ENCODE data around the gene CSF2. TPM values are rescaled to one million over a fixed set of nuclear protein-coding genes. Genes with fewer than 3 reads are reported as not detected.

Gene CSF2
- total RNA-seq (2021; ENCODE audit: unreplicated experiment): 0.30 TPM
- 0.08 TPM in 1 of 2 replicates, not detected in the other for polyA plus RNA-seq (2012)
- Bru-seq, nascent RNA: percentile 23 among the genes with signal in this experiment
- percentile 21 among the genes with signal in this experiment for BruChase-seq, experiment 1, labeled RNA remaining after a 6-hour chase
- BruChase-seq, experiment 2, labeled RNA remaining after a 2-hour chase: percentile 20 among the genes with signal in this experiment
- long read RNA-seq: 0 reads

DNA sequence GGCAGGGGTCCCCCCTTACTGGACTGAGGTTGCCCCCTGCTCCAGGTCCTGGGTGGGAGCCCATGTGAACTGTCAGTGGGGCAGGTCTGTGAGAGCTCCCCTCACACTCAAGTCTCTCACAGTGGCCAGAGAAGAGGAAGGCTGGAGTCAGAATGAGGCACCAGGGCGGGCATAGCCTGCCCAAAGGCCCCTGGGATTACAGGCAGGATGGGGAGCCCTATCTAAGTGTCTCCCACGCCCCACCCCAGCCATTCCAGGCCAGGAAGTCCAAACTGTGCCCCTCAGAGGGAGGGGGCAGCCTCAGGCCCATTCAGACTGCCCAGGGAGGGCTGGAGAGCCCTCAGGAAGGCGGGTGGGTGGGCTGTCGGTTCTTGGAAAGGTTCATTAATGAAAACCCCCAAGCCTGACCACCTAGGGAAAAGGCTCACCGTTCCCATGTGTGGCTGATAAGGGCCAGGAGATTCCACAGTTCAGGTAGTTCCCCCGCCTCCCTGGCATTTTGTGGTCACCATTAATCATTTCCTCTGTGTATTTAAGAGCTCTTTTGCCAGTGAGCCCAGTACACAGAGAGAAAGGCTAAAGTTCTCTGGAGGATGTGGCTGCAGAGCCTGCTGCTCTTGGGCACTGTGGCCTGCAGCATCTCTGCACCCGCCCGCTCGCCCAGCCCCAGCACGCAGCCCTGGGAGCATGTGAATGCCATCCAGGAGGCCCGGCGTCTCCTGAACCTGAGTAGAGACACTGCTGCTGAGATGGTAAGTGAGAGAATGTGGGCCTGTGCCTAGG is at the start of gene CSF2:
CSF2 (plus strand) TSS at position 559 of the 783 bp plus-strand sequence; CDS start at position 594, 35 bp downstream.
- Histone ChIP-seq H3K9me3 (ENCODE audit: control insufficient read depth in 1 of 2, insufficient read depth in 1 of 2, low read depth in 1 of 2, low read length in 2 of 2) (no peaks in the 10 kb centered on the region), H4K20me1 (ENCODE audit: insufficient read depth) (no peaks in the 10 kb centered on the region), H3K4me3 (replicated peaks in 1 of 2; ENCODE audit: low read depth in 1 of 2, low read length in 2 of 2) (no peak within 1 kb of the TSS), H2AFZ (ENCODE audit: low read depth, low read length, poor library complexity, severe bottlenecking) (peak within 1 kb of the TSS; percentile 9), H3K4me2 (ENCODE audit: low read length) (peak within 1 kb of the TSS; percentile 62), H3K27me3 (ENCODE audit: insufficient read depth, low read length) (no peaks in the 10 kb centered on the region), H3K36me3 (ENCODE audit: control insufficient read depth in 1 of 2, insufficient read depth in 2 of 2, low read length in 2 of 2) (no peaks in the 10 kb centered on the region), H3K79me2 (ENCODE audit: insufficient read depth, low read length) (no peaks in the 10 kb centered on the region), H3K27ac (ENCODE audit: low read depth, low read length) (no peak within 1 kb of the TSS; the same call in 1 of the 2 replicates), H3K4me1 (ENCODE audit: control insufficient read depth in 1 of 2, insufficient read depth in 2 of 2, low read length in 2 of 2) (peaks cover 16 to 29% of the 10 kb centered on the region in 2 experiments), H3K9me2 (ENCODE audit: insufficient read depth) (no peaks in the 10 kb centered on the region), H3K9ac (ENCODE audit: low read length) (no peak within 1 kb of the TSS)
- DNase-seq (ENCODE audit: low read depth, low spot score) (no peak), ATAC-seq (peak; percentile 30; the same call in 1 of the 2 replicates)
- intact Hi-C loops (cut with micrococcal nuclease): no loop called here
- ChIA-PET POLR2A (no interaction called here), RAD21 (ENCODE audit: low non-redundant PET in 1 of 2, low total read pairs in 2 of 2, uncharacterized antibody in 2 of 2, unreplicated experiment in 2 of 2) (no interaction called here), CTCF (interaction anchor here (2.1 kb wide), 1 partner anchor 11 kb away, joined by 7 read pairs; no protein-coding TSS in a partner anchor)
- no TSS peak for BruUV-seq (replicated peaks)
- TF ChIP-seq SRF (IDR thresholded peaks at IDR 0.05; ENCODE audit: low read depth) (no peak), FOSL1 (IDR thresholded peaks at IDR 0.05; ENCODE audit: low read depth) (no peak), ELF1 (IDR thresholded peaks at IDR 0.05; ENCODE audit: borderline replicate concordance, low read depth) (no peak)
- TF ChIP-seq, protein P1, sequence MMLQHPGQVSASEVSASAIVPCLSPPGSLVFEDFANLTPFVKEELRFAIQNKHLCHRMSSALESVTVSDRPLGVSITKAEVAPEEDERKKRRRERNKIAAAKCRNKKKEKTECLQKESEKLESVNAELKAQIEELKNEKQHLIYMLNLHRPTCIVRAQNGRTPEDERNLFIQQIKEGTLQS (IDR thresholded peaks at IDR 0.05): no peak

- TF ChIP-seq SP1 (IDR thresholded peaks at IDR 0.05; ENCODE audit: low read depth): no peak
- TF ChIP-seq CEBPB (IDR thresholded peaks at IDR 0.05; ENCODE audit: low read depth): no peak
- no peak for TF ChIP-seq POLR2AphosphoS5 (IDR thresholded peaks at IDR 0.05; ENCODE audit: low read depth, low read length)
- TF ChIP-seq, protein P2, sequence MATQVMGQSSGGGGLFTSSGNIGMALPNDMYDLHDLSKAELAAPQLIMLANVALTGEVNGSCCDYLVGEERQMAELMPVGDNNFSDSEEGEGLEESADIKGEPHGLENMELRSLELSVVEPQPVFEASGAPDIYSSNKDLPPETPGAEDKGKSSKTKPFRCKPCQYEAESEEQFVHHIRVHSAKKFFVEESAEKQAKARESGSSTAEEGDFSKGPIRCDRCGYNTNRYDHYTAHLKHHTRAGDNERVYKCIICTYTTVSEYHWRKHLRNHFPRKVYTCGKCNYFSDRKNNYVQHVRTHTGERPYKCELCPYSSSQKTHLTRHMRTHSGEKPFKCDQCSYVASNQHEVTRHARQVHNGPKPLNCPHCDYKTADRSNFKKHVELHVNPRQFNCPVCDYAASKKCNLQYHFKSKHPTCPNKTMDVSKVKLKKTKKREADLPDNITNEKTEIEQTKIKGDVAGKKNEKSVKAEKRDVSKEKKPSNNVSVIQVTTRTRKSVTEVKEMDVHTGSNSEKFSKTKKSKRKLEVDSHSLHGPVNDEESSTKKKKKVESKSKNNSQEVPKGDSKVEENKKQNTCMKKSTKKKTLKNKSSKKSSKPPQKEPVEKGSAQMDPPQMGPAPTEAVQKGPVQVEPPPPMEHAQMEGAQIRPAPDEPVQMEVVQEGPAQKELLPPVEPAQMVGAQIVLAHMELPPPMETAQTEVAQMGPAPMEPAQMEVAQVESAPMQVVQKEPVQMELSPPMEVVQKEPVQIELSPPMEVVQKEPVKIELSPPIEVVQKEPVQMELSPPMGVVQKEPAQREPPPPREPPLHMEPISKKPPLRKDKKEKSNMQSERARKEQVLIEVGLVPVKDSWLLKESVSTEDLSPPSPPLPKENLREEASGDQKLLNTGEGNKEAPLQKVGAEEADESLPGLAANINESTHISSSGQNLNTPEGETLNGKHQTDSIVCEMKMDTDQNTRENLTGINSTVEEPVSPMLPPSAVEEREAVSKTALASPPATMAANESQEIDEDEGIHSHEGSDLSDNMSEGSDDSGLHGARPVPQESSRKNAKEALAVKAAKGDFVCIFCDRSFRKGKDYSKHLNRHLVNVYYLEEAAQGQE (IDR thresholded peaks at IDR 0.05; ENCODE audit: low read depth): no peak
- TF ChIP-seq RAD21 (IDR thresholded peaks at IDR 0.05; ENCODE audit: low read depth): no peak
- TF ChIP-seq ZFX (IDR thresholded peaks at IDR 0.05): no peak
- TF ChIP-seq ELF1 (IDR thresholded peaks at IDR 0.05; ENCODE audit: borderline replicate concordance, low read depth): no peak
- no peak for TF ChIP-seq EGR1 (IDR thresholded peaks at IDR 0.05; ENCODE audit: low read depth)
- TF ChIP-seq ZNF274 (IDR thresholded peaks at IDR 0.05; ENCODE audit: low read depth, low read length): no peak
- TF ChIP-seq SRF (IDR thresholded peaks at IDR 0.05; ENCODE audit: low read depth): no peak
- TF ChIP-seq POLR2A (IDR thresholded peaks at IDR 0.05; ENCODE audit: borderline replicate concordance, extremely low read depth, insufficient read depth, insufficient read length): no peak
- no TSS peak for BruUV-seq (replicated peaks)
- no peak overlapping the region for H3K9ac ChIP-seq (ENCODE audit: low read length)
- H3K79me2 ChIP-seq (ENCODE audit: insufficient read depth, low read length): no peaks in the 10 kb centered on the region
- 0 out of 2 replicates have a peak, but pooled peaks cover 4% of the 10 kb centered on the region for H3K27me3 ChIP-seq (ENCODE audit: insufficient read depth, low read length)
- H3K9me3 ChIP-seq (ENCODE audit: control insufficient read depth in 1 of 2, insufficient read depth in 1 of 2, low read depth in 1 of 2, low read length in 2 of 2): no peaks in the 10 kb centered on the region
- no peaks in the 10 kb centered on the region for H3K4me1 ChIP-seq (ENCODE audit: control insufficient read depth in 1 of 2, insufficient read depth in 2 of 2, low read length in 2 of 2)
- ATAC-seq (no peak), DNase-seq (ENCODE audit: low read depth, low spot score) (no peak)
- H3K9me2 ChIP-seq (ENCODE audit: insufficient read depth): no peaks in the 10 kb centered on the region
- RAD21 ChIA-PET (ENCODE audit: low non-redundant PET in 1 of 2, low total read pairs in 2 of 2, uncharacterized antibody in 2 of 2, unreplicated experiment in 2 of 2): no interaction called here
- no peak overlapping the region for H3K4me2 ChIP-seq (ENCODE audit: low read length)
- H3K27ac ChIP-seq (ENCODE audit: low read depth, low read length): no peak overlapping the region
- POLR2A ChIA-PET: no interaction called here
- no peak overlapping the region for H3K4me3 ChIP-seq (replicated peaks in 1 of 2; ENCODE audit: low read depth in 1 of 2, low read length in 2 of 2)
- CTCF ChIA-PET: no interaction called here
- H4K20me1 ChIP-seq (ENCODE audit: insufficient read depth): no peaks in the 10 kb centered on the region
- H2AFZ ChIP-seq (ENCODE audit: low read depth, low read length, poor library complexity, severe bottlenecking): no peak overlapping the region
- intact Hi-C loops (cut with micrococcal nuclease): no loop called here
- H3K36me3 ChIP-seq (ENCODE audit: control insufficient read depth in 1 of 2, insufficient read depth in 2 of 2, low read length in 2 of 2): no peaks in the 10 kb centered on the region
These were observed 49.5 kb upstream of the CSF2 start for GRCh38 chr5:132024117-132024435.

Measured in HCT116 (cell line).